ENCODE data around the gene SPATA31A3.
"Not testable (repeated sequence)": the region's sequence is repeated elsewhere in the genome, so short reads cannot be mapped to it uniquely, and the experiment has no call there.

SPATA31A3 gene

DNA sequence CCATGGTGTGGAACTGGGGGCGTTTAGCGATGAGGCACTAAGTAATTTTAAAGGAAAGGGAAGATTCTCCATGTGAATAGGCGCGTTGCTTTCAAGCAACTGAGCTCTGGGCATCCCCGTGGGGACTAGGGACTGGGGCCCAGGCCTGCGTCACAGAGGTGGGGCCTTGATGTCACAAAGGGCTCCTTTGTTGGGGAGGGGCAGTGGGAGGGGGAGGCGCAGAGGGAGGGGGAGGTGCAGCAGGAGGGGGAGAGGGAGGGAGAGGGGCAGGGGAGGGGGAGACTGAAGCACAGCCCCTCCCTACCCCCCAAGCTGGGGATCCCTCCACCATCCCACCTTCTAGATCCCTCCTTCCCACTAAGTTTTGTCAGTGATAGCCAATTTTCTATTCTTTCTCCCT, at the start of gene SPATA31A3:
TSS of gene SPATA31A3 (minus strand) at position 101 of the 400 bp plus-strand sequence. CDS start at position 72, 29 bp downstream.
- DNase-seq (ENCODE audit: low read depth) = not testable (repeated sequence)

DNA sequence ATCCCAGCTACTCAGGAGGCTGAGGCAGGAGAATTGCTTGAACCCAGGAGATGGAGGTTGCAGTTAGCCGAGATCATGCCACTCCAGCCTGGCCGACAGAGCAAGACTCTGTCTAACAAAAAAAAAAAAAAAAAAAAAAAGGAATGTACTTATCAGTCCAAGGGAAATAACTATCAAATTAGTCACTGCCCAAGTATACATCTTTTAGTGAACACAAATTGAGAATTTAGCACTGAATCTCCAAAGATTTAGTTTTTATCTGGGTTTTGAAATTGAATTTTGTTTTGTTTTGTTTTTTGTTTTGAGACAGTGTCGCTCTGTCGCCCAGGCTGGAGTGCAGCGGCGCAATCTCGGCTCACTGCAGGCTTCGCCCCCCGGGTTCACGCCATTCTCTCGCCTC, 39.8 kb downstream of the SPATA31A3 start:
- not testable (repeated sequence) for DNase-seq (ENCODE audit: low read depth)

DNA sequence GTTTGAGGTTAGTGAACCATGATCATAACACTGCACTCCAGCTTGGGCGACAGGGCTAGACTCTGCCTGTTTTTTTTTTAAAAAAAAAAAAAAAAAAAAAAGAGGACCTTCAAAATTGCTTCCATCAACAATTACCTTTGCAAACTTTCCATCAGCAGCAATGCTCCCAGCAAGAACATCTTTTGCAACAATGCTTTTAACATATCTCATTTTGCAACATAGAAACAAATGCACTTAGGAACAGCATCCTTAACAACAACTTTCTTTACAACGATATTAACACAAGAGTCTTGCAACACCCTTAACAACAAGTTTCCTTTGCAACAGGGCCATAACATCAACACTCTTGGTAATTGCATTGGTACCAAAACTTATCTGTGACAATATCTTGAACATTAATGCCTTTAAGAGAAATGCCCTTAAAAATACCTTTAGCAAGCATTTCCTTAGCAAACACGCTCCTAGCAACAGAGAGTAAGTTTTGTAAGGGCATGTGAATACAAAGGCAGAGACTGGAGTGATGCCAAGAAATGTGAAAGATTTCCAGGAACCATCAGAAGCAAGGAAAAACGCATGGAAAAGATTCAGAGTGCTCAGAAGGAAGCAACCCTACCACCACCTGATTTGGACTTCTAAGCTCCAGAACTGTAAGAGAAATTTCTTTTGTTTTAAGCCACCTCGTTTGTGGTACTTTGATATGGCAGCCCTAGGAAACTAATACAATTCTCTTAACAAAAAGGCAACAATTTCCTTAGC, 49.8 kb downstream of the SPATA31A3 start:
- not testable (repeated sequence) for DNase-seq (ENCODE audit: low read depth)

DNA sequence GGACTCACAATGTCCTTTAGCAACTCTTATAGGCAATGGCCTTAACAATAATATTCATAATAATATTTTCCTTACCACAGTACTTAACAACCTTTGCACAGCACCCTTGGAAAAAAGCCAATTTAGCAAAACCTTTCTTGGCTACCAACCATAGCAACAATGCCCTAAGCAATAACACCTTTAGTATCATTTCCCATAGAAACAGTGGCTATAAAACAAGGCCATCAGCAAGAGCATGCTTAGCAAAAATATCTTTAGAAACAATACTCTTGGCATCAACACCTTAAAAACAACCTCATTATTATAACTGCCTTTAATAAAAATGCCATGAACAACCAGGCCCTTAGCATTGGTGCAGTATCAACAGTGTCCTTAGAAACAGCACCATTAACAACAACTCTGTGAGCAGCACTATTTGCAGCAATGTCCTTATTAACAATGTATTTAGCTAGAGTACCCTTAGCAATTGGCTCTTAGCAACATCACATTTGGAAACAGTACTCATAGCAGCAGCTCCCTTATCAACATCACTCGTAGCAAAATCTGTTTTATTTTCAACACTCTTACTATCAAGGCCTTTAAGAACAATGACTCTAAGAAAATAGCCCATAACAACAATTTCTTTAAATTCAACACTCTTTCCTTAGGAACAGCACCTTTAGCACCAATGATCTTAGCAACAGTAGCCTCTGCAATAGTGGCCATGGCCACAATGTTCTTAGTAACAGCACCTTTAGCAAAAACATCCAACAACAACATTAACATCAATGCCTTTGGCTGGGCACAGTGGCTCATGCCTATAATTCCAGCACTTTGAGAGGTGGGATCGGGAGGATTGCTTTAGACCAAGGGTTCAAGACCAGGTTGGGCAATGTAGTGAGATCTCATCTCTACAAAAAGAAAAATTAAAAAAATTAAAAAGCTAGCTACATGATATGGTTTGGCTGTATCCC, 52.2 kb downstream of the SPATA31A3 start:
- not testable (repeated sequence) for DNase-seq (ENCODE audit: low read depth)

DNA sequence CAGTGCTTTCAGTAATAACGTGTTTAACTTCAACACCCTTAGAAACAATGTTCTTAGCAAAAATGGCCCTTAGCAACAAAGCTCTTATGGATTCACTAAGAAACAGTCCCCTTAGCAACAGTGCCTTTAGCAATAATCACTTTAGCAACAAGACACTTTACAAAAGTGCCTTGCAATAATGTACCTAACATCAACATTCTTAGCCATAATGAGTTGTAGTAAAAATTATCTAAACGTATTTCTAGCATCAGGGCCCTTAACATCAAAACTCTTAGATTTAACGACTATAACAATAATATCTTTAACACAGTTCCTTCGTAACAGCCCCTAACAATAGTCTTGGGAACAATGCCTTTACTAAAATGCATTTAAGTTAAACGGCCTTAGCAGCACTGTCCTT, 54.0 kb downstream of the SPATA31A3 start:
- DNase-seq (ENCODE audit: low read depth) = not testable (repeated sequence)

DNA sequence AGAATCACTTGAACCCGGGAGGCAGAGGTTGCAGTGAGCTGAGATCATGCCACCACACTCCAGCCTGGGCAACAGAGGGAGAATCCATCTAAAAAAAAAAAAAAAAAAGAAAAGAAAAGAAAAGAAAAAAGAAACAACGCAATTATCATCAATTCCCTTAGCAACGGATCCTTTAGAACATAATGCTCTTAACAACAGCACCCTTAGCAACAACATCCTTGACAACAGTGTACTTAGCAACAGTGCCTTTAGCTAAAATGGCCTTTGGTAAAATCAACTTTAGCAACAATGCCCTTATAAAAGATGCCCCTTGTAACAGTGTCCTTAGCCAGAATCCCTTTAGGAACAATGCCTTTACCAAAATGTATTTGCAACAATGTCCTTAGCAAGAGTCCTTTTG, 54.7 kb downstream of the SPATA31A3 start:
- not testable (repeated sequence) for DNase-seq (ENCODE audit: low read depth)
